ENCODE measurements around the gene VWA8.

- TF ChIP-seq CTCF (IDR thresholded peaks at IDR 0.05; ENCODE audit: low read depth, low read length, poor library complexity, severe bottlenecking) (no peak), EZH2phosphoT487 (IDR thresholded peaks at IDR 0.05; ENCODE audit: borderline replicate concordance, low read length) (no peak)
Observed at GRCh38 chr13:41562083-41562482, 398.8 kb downstream of the VWA8 start.
